HG03432 (cell line): ENCODE measurements around the gene MATN1.
A peak's percentile ranks its signal among the peaks of the same experiment; 100 is the strongest.

Source experiments
- ATAC-seq: cut with Tn5 transposase; IDR thresholded peaks from one replicate; pipeline ENCODE4 v1.9.1; 2021; ENCODE audit warnings: mild to moderate bottlenecking, moderate library complexity; ENCODE audit not compliant: unreplicated experiment

The MATN1 gene

DNA sequence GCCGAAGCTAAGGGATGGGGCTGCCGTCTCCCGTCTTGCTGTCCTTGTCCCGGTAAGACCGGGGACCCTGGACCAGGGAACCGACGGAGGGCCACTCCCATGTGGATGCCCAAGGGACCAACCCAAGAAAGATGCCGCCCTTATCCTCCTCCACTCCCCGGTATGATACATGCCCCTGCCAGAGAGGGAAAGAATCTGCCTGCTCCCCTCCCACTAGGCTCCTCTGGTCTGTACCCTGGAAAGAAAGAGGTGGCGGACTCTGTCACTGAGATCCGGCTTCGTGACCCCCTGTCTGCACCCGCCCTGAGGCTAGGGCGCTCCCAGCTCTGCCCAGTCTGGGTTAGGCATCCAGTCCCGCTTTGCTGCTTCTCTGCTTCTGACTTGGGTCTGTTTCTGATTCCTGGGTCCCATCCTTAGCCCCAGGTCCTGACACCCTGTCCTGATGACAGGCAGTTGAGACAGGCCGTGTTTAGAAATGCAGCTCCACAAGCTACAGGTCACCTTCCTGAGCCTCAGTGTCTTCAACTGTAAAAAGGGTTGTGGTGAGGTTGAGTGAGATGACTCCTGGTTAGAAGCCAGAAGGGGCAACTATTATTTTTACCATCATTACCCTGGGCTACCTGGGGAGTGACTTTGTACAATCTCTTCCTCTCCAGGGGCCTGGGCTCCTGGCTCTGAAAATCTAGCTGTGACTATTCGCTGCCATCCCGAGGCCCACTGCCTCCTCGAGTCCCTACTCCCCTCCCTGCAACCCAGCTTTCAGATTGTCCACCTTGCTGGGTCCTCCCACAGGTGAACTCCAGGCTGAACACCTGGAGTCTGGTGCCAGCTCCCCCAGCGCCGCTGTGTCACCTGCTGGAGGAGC, 3.7 kb downstream of the MATN1 start:
- no peak for ATAC-seq

- peak; percentile 65 for ATAC-seq
Measured at GRCh38 chr1:30718636-30719405, 4.6 kb downstream of the MATN1 start.

GRCh38 chr1:30718091-30718635, 5.2 kb downstream of the MATN1 start:
- ATAC-seq = peak; percentile 87

- ATAC-seq = no peak
Measured at GRCh38 chr1:30716646-30717045, 6.7 kb downstream of the MATN1 start.

DNA sequence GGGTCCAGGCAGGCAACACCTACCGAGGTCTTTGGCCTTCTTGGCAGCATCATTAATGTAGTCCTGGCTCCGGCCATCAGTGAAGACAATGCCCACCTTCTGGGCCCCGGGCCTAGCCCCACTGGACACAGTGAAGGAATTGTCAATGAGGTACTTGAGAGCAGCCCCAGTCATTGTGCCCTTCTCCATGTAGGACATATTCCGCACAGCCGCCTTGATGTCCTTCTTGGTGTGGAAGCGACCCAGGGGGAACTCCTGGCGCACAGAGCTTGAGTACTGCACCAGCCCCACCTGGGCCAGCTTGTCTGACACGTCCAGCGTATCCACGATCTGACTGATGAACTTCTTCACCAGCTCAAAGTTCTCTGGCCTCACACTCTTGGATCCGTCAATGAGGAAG, 7.5 kb downstream of the MATN1 start:
- ATAC-seq = no peak

GRCh38 chr1:30715216-30715615, 8.2 kb downstream of the MATN1 start:
- no peak for ATAC-seq

DNA sequence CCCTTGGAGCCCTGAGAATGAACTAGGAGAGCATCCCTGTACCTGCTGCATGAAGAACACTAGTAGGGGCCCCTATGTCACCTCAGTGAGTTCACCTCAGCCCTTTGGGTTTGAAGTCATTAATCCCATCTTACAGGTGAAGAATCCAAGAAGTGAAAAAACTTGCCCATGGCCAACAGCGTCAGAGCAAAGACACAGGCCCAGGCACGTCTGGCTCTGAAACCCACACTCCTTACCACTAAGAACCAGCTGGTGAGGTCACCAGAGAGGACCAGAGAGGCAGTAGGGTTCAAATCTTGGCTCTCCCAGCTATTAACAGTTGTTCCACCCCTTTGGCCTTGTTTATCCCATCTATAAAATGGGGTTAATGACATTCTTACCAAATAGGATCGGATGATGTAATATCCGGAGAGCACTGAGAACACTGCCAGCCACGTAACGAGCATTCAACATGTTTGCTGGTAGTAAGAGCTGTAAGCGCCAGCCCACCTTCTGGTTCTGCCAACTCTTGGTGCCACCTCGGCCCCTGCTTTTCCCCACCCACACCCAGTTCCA, 8.8 kb downstream of the MATN1 start:
- no peak for ATAC-seq

DNA sequence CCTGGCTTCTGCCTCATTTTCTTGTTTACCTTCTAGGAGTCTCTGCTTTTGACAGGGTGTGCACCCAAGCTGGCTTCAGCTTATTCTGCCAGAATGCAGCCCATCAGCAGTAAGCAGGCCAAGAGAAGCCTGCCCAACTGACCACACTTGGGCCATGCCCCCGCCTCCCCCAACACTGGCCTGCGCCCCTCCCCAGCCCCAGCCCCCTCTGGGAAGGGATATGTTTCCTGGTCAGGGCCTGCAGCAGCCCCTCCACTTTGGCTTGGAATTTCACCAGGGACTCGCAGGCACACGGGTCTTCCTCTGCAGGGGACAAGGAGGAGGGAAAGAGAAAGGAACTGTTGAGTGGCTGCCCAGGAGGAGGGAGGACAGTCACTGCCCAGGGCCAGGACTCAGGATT, 9.4 kb downstream of the MATN1 start:
- no peak for ATAC-seq

DNA sequence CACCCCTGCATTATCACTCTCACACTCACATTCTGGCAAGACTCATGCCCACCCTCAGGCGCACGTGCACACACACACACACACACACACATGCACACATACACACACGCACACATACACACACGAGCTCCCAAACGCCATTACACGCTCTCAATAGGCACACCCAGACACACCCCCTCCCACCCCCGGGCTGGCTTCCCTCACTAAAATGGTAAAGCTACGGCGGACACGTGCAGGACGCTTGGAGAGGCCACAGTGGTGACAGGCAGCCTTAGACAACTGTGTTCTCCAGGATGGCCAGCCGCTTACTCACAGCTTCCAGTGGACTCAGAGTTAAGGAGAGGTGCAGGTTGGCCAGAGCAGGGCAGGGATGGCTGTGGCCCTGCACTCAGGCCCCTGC, 10.1 kb downstream of the MATN1 start:
- ATAC-seq = no peak

DNA sequence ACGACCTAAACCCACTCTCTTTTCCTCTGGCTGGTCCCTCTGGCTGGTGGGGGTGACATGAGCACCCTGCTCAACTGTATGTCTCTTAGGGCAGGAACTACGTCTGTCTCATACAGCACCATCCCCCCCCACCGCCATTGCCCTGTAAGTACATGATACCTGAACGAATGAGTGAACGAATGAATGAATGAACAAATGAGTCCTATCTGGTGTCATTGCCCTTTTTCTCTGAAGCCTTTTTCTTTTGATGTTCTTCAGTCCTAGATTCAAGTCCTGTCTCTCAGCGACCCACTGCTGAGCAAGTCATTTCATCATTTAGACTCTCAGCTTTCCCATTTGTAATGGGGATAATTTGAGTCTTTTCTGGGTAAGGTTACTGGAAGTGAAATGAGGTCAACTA, 10.8 kb downstream of the MATN1 start:
- ATAC-seq = no peak

- ATAC-seq = no peak
Measured at GRCh38 chr1:30710407-30710806, 13.0 kb downstream of the MATN1 start.

- no peak for ATAC-seq
Measured at GRCh38 chr1:30708361-30708728, 15.0 kb downstream of the MATN1 start.

GRCh38 chr1:30707412-30708360, 15.7 kb downstream of the MATN1 start:
- ATAC-seq = no peak

DNA sequence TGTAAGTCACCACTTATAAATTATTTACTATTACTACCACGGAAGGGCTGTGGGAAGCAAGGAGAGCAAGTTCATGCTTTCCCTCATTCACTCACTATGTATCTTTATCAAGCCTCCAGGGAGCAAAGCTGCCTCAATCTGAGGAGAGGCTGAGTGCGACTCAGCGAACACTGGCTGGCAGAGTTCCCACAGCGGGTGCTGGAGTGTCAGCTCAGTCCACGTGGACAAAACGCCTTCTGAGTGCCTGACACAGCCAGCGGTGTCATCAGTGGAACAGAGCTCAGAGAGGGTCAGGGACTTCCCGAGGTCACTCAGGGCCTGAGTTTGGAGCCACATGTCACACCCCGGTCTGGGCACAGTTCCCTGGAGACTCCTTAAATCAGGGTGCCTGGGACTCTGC, 16.9 kb downstream of the MATN1 start:
- ATAC-seq = no peak

DNA sequence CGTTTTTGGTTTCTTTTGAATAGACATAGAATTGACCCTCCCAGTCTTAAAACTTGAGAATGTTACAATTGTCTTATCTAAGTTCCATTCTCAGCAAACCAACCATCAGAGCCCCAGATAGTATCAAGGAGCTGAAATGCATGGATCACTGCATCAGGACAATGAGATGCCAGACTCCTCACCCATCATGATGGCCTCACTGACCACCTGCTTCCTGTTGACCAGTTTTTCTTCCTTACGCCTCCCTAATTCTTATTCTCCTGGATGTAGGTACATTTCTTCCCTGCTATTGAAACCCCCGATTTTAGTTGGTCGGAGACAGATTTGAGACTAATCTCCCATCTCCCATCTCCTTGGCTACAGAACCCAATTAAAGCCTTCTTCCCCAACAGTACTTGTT, 17.7 kb downstream of the MATN1 start:
- ATAC-seq = no peak

DNA sequence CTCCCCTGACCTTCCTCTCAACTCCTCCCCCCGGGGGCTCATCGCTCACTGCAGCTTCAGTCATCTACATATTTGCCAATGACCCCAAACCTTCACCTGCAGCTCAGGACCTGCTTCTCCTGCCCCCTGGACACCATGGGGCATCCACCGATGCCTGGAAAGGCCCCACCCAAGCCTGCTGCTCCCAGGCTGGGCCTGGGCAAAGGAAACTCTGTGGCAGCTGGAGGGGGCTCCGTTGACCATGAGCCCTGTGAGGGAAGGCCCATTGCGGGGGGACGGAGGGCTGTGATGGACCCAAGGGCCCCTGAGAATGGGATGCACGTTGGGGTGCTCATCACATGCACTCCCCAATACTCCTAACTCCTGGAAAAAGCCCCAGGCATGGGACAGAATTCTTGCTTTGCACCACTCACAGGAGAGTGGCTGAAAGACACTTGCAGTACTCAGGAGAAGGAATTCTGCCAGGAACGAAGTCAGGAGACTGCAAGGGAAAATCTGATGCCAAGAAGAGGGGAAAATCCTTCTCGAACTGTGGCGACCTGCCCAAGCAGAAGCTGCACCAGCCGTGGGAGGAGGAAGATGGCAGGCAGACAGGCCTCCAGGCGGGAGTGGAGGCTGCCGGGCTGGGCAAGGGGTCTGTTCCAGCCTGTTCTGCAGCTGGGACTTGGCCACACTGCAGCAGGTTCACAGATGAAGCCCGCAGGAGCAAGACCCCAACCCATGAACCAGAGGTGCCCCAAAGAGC, 18.4 kb downstream of the MATN1 start:
- ATAC-seq = no peak

DNA sequence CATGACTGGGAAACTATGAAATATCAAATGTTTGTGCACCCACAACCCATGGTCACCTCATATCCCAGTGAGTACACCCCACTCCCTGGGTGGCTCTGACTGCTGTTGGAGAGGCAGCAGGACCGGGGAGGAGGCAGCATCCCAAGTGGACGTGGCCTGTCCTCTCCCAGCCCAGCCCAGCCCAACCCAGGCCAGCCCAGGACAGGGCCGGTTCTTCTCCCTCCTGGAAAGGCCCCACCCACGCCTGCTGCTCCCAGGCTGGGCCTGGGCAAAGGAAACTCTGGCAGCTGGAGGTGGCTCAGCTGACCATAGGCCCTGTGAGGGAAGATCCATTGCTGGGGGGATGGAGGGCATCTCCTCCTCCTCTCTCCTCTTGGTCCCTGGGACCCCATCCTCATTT, 19.1 kb downstream of the MATN1 start:
- ATAC-seq = no peak

DNA sequence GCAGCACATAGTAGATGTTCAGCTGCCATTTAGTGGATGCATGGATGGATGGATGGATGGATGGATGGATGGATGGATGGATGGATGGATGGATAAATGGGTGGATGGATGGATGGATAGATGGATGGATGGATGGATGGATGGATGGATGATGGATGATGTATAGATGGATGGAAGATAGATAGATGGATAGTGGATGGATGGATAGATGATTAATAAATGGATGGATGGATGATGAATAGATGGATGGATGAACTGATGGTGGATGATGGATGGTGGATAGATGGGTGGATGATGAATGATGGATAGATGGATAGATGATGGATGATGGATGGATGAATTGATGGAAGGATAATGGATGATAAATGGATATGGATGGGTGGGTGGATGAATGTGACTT, 20.6 kb downstream of the MATN1 start:
- ATAC-seq = no peak

GRCh38 chr1:30701258-30701633, 22.1 kb downstream of the MATN1 start:
- ATAC-seq = no peak
